Natural killer cell (primary cell): Measurements from ENCODE around the gene GTF3C2. TPM values are rescaled to one million over a fixed set of nuclear protein-coding genes. Genes with fewer than 3 reads are reported as not detected.

Experiments
- ATAC-seq, 3 donors: fragments of 150-1000 bp in 2 of 3; fragments of 200-7000 bp in 1 of 3; cut with Tn5 transposase; 1 replicate in 1 of 3; 2 replicates in 2 of 3; pipeline ENCODE4 v1.10.0; 2021; ENCODE audit warnings: mild to moderate bottlenecking in 2 of 3, moderate library complexity in 2 of 3
- DNase-seq, 2 donors: peaks; one replicate each; pipeline versions ENCODE4 v3.0.0 to v3.0.0-alpha.2; 2013 to 2021; ENCODE audit warnings: mixed read lengths in 1 of 2
- H3K27ac ChIP-seq: one replicate; pipeline ENCODE4 v1.5.1; 2013; ENCODE audit warnings: mild to moderate bottlenecking, low read length
- H3K27me3 ChIP-seq: one replicate; pipeline ENCODE4 v1.6.1; 2013; ENCODE audit warnings: low read length; ENCODE audit not compliant: control insufficient read depth, insufficient read depth
- H3K36me3 ChIP-seq: one replicate; pipeline ENCODE4 v1.6.1; 2013; ENCODE audit warnings: low read length; ENCODE audit not compliant: control insufficient read depth, insufficient read depth
- H3K4me1 ChIP-seq: one replicate; pipeline ENCODE4 v1.6.1; 2013; ENCODE audit warnings: low read length; ENCODE audit not compliant: control insufficient read depth, insufficient read depth
- H3K4me3 ChIP-seq: one replicate; pipeline ENCODE4 v1.5.1; 2013; ENCODE audit warnings: low read length
- H3K9me3 ChIP-seq: one replicate; pipeline ENCODE4 v1.6.1; 2013; ENCODE audit warnings: low read length; ENCODE audit not compliant: control insufficient read depth, insufficient read depth
- H3K27ac Mint-ChIP-seq, 2 donors: one replicate each; pipeline ENCODE4 v1.8.0; 2022; ENCODE audit warnings: mild to moderate bottlenecking in 2 of 2, mixed read lengths in 2 of 2, moderate library complexity in 1 of 2
- H3K27me3 Mint-ChIP-seq, 2 donors: one replicate each; pipeline ENCODE4 v1.8.0; 2022; ENCODE audit warnings: low read depth in 2 of 2, mixed read lengths in 2 of 2
- H3K36me3 Mint-ChIP-seq: one replicate; pipeline ENCODE4 v1.8.0; 2022; ENCODE audit warnings: mixed read lengths
- H3K4me1 Mint-ChIP-seq, 2 donors: one replicate each; pipeline ENCODE4 v1.8.0; 2022; ENCODE audit warnings: mixed read lengths in 2 of 2
- H3K4me3 Mint-ChIP-seq: one replicate; pipeline ENCODE4 v1.8.0; 2022; ENCODE audit warnings: mild to moderate bottlenecking, moderate library complexity, mixed read lengths
- H3K9me3 Mint-ChIP-seq, 2 donors: one replicate each; pipeline ENCODE4 v1.8.0; 2022; ENCODE audit warnings: mixed read lengths in 2 of 2
- WGBS: methylation state at CpG from one replicate; pipeline ENCODE4 v1.1.7; 2013; ENCODE audit warnings: missing lambda C conversion rate; ENCODE audit not compliant: insufficient coverage; 5-methylcytosine and 5-hydroxymethylcytosine counted together
- intact Hi-C: fragments of 100-400 bp; cut with micrococcal nuclease; formaldehyde crosslinking; loops from one replicate; pipeline ENCODE4 v1.14.2; 2022
- total RNA-seq, 4 donors: library from RNA; stranded (reverse); fragments of 120-200 nt in 1 of 4; gene quantifications; one replicate each; pipeline versions ENCODE4 v1.2.3 to v1.2.4, GENCODE V29; 2013 to 2022
- TF ChIP-seq, protein P1 (sequence below): fragments of 200-600 bp; IDR thresholded peaks from one replicate; pipeline ENCODE4 v1.8.0; 2022; ENCODE audit warnings: antibody characterized with exemption

GTF3C2 gene
- total RNA-seq, 3 donors from 2014 or later (not counting 1 experiment from before 2014, with no cell fraction given), result 56.1 to 68.7 (median 59.7) TPM

DNA sequence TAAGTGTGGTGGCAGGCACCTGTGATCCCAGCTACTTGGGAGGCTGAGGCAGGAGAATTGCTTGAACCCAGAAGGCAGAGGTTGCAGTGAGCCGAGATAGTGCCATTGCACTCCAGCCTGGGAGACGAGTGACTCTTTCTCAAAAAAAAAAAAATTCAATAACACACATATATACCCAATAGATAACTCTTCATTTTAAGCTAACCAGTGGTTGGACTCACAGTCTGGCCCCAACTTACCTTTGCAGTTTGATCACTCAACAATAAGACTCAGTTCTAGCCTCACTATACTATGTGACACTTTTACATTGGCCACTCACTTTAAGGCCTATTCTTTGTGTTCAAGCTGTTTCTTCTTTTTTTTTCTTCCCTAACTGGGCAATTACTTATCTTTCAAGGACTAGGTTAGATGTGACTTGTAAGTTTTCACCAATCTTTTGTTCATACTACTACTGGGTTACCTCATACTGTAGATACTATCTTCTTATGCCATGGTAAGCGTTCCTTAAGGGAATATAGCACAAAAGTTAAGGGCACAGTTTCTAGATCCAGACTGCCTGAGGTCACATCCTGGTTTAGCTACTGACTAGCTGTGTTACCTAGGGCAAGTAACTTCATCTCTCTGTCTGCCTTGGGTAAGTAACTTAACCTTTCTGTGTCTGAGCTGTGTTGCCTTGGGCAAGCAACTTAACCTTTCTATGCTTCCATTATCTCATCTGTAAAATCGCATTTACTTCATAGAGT, 6.3 kb upstream of the GTF3C2 start:
- no peaks in the 10 kb centered on the region for H3K27me3 Mint-ChIP-seq
- H3K4me1 Mint-ChIP-seq, result peaks cover 5 to 8% of the 10 kb centered on the region in 2 donors
- peaks cover 4% of the 10 kb centered on the region for H3K4me1 ChIP-seq
- no peaks in the 10 kb centered on the region for H3K9me3 Mint-ChIP-seq
- H3K36me3 Mint-ChIP-seq, result no peaks in the 10 kb centered on the region
- H3K4me3 ChIP-seq, result no peak overlapping the region
- intact Hi-C loops, result no loop called here
- H3K9me3 ChIP-seq, result no peaks in the 10 kb centered on the region
- TF ChIP-seq, protein P1, sequence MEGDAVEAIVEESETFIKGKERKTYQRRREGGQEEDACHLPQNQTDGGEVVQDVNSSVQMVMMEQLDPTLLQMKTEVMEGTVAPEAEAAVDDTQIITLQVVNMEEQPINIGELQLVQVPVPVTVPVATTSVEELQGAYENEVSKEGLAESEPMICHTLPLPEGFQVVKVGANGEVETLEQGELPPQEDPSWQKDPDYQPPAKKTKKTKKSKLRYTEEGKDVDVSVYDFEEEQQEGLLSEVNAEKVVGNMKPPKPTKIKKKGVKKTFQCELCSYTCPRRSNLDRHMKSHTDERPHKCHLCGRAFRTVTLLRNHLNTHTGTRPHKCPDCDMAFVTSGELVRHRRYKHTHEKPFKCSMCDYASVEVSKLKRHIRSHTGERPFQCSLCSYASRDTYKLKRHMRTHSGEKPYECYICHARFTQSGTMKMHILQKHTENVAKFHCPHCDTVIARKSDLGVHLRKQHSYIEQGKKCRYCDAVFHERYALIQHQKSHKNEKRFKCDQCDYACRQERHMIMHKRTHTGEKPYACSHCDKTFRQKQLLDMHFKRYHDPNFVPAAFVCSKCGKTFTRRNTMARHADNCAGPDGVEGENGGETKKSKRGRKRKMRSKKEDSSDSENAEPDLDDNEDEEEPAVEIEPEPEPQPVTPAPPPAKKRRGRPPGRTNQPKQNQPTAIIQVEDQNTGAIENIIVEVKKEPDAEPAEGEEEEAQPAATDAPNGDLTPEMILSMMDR, result no peak
- H3K27me3 ChIP-seq, result no peaks in the 10 kb centered on the region
- no peak overlapping the region for H3K27ac ChIP-seq
- peaks cover 34% of the 10 kb centered on the region for H3K36me3 ChIP-seq
- ATAC-seq (no peak), DNase-seq (no peak)
- H3K4me3 Mint-ChIP-seq, result no peak overlapping the region
- H3K27ac Mint-ChIP-seq, result no peak overlapping the region
- WGBS, result 96% methylated on average over 3 of the region's 4 CpGs

GRCh38 chr2:27356056-27356381, 545 bp downstream of the GTF3C2 start:
- ATAC-seq (peak; percentile 34 to 48 (median 38)), DNase-seq (no peak)
- WGBS, result 0% methylated on average over 12 of the region's 12 CpGs
- Mint-ChIP-seq H3K4me1 (peaks cover 44 to 48% of the 10 kb centered on the region in 2 donors), H3K27me3 (no peaks in the 10 kb centered on the region), H3K4me3 (peak overlapping the region; percentile 99), H3K36me3 (no peaks in the 10 kb centered on the region), H3K27ac (peak overlapping the region; percentile 98 to 100), H3K9me3 (no peaks in the 10 kb centered on the region)
- Histone ChIP-seq H3K27ac (peak overlapping the region; percentile 96), H3K9me3 (no peaks in the 10 kb centered on the region), H3K4me3 (peak overlapping the region; percentile 72), H3K27me3 (no peaks in the 10 kb centered on the region), H3K4me1 (peaks cover 25% of the 10 kb centered on the region), H3K36me3 (no peaks in the 10 kb centered on the region)
- TF ChIP-seq, protein P1, result no peak
- intact Hi-C loops, result loop anchor here (1.0 to 5.0 kb wide), 5 partner anchors 14 to 144 kb away; partner anchors contain the start of genes ATRAID, EIF2B4, IFT172 and MPV17

DNA sequence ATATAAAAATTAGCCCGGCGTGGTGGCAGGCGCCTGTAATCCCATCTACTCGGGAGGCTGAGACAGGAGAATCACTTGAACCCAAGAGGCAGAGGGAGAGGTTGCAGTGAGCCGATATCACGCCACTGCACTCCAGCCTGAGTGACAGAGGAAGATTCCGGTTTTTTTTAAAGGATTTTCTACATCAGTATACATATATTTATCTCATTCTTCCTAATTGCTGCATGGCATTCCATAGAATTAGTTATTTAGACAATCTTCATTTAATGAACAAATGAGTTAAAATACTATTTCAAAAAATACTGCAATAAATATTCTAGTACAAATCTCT, 2.0 kb downstream of the GTF3C2 start:
- H3K9me3 ChIP-seq, result no peaks in the 10 kb centered on the region
- Mint-ChIP-seq H3K36me3 (no peaks in the 10 kb centered on the region), H3K4me3 (peak overlapping the region; percentile 49), H3K27ac (no peak overlapping the region), H3K9me3 (no peaks in the 10 kb centered on the region), H3K4me1 (peaks cover 44 to 48% of the 10 kb centered on the region in 2 donors), H3K27me3 (no peaks in the 10 kb centered on the region)
- peaks cover 2% of the 10 kb centered on the region for H3K36me3 ChIP-seq
- intact Hi-C loops, result no loop called here
- ATAC-seq (no peak), DNase-seq (no peak)
- no peaks in the 10 kb centered on the region for H3K27me3 ChIP-seq
- H3K27ac ChIP-seq, result no peak overlapping the region
- TF ChIP-seq, protein P1, result no peak
- H3K4me1 ChIP-seq, result peaks cover 25% of the 10 kb centered on the region
- no peak overlapping the region for H3K4me3 ChIP-seq
- 97% methylated on average over 7 of the region's 7 CpGs for WGBS
